ENCODE measurements around the gene LBP. TPM values are rescaled to one million over a fixed set of nuclear protein-coding genes. Genes with fewer than 3 reads are reported as not detected.
"Not testable (repeated sequence)": the region's sequence is repeated elsewhere in the genome, so short reads cannot be mapped to it uniquely, and the experiment has no call there.

Gene LBP
- total RNA-seq, 6 experiments from 2014 or later, result 380 to 2,142 (median 1,251) TPM

- no peak for TF ChIP-seq POLR2A (IDR thresholded peaks at IDR 0.05)
- peak; percentile 43 to 67 (median 61) for TF ChIP-seq CTCF (IDR thresholded peaks at IDR 0.05)
- no peak overlapping the region for H3K4me3 ChIP-seq
- 45% methylated on average over 4 of the region's 7 CpGs for WGBS (ENCODE audit: insufficient coverage, low coverage, low lambda C conversion rate, missing lambda C conversion rate)
- peaks cover 0 to 38% (median 17%) of the 10 kb centered on the region in 4 donors for H3K4me1 ChIP-seq
- peak in 2 of 3 donors; percentile 33 to 69 for DNase-seq
- intact Hi-C loops (cut with DNase I), result loop anchor here (10.0 kb wide), 1 partner anchor 76 kb away; no protein-coding TSS in a partner anchor
- peak; percentile 46 to 62 (median 58) for ATAC-seq
- no peaks in the 10 kb centered on the region for H3K27me3 ChIP-seq
- no peaks in the 10 kb centered on the region for H3K9me3 ChIP-seq
- no peaks in the 10 kb centered on the region for H3K36me3 ChIP-seq
- peak overlapping the region in 1 of 3 donors; percentile 8 for H3K27ac ChIP-seq
Measured at GRCh38 chr20:38338849-38339520, 7.3 kb upstream of the LBP start.

- intact Hi-C loops (cut with DNase I), result loop anchor here (10.0 kb wide), 1 partner anchor 75 kb away; no protein-coding TSS in a partner anchor
- WGBS (ENCODE audit: insufficient coverage, low coverage, low lambda C conversion rate, missing lambda C conversion rate), result 92% methylated on average over 8 of the region's 8 CpGs
- not testable (repeated sequence) for H3K4me3 ChIP-seq, H3K27ac ChIP-seq, H3K9me3 ChIP-seq, DNase-seq, ATAC-seq, H3K36me3 ChIP-seq, H3K27me3 ChIP-seq
- peaks cover 0 to 44% (median 20%) of the 10 kb centered on the region in 4 donors for H3K4me1 ChIP-seq
Measured at GRCh38 chr20:38339521-38339896, 6.8 kb upstream of the LBP start.

- Histone ChIP-seq H3K36me3 (no peaks in the 10 kb centered on the region), H3K27ac (no peak overlapping the region), H3K9me3 (no peaks in the 10 kb centered on the region), H3K4me3 (no peak overlapping the region), H3K4me1 (peaks cover 0 to 48% (median 22%) of the 10 kb centered on the region in 4 donors), H3K27me3 (no peaks in the 10 kb centered on the region)
- WGBS (ENCODE audit: insufficient coverage, low coverage, low lambda C conversion rate, missing lambda C conversion rate), result 55% methylated on average over 3 of the region's 3 CpGs
- no peak for ATAC-seq
- no peak for DNase-seq
- TF ChIP-seq CTCF (IDR thresholded peaks at IDR 0.05), result no peak
- TF ChIP-seq POLR2A (IDR thresholded peaks at IDR 0.05), result no peak
- intact Hi-C loops (cut with DNase I), result loop anchor here (10.0 kb wide), 1 partner anchor 75 kb away; no protein-coding TSS in a partner anchor
Measured at GRCh38 chr20:38339997-38340396, 6.3 kb upstream of the LBP start.

GRCh38 chr20:38340693-38341092 is 5.6 kb upstream of the LBP start:
- TF ChIP-seq POLR2A (IDR thresholded peaks at IDR 0.05), result no peak
- no peaks in the 10 kb centered on the region for H3K9me3 ChIP-seq
- no peak overlapping the region for H3K27ac ChIP-seq

GRCh38 chr20:38342216-38342615 is 4.1 kb upstream of the LBP start:
- no peak overlapping the region for H3K4me3 ChIP-seq
- H3K27me3 ChIP-seq, result no peaks in the 10 kb centered on the region
- TF ChIP-seq POLR2A (IDR thresholded peaks at IDR 0.05) (no peak), CTCF (IDR thresholded peaks at IDR 0.05) (no peak)
- no peaks in the 10 kb centered on the region for H3K36me3 ChIP-seq
- peaks cover 0 to 54% (median 26%) of the 10 kb centered on the region in 4 donors for H3K4me1 ChIP-seq
- no peaks in the 10 kb centered on the region for H3K9me3 ChIP-seq
- no peak for DNase-seq
- 56% methylated on average over 5 of the region's 7 CpGs for WGBS (ENCODE audit: insufficient coverage, low coverage, low lambda C conversion rate, missing lambda C conversion rate)
- intact Hi-C loops (cut with DNase I), result no loop called here
- no peak for ATAC-seq
- H3K27ac ChIP-seq, result peak overlapping the region in 2 of 3 donors; percentile 92 to 96

More at GRCh38 chr20:38340693-38341092, 5.6 kb upstream of the LBP start:
- Histone ChIP-seq H3K36me3 (no peaks in the 10 kb centered on the region), H3K4me3 (no peak overlapping the region), H3K27me3 (no peaks in the 10 kb centered on the region), H3K4me1 (peaks cover 0 to 54% (median 26%) of the 10 kb centered on the region in 4 donors)
- 92% methylated on average over 6 of the region's 6 CpGs for whole genome bisulfite sequencing (ENCODE audit: insufficient coverage, low coverage, low lambda C conversion rate, missing lambda C conversion rate)
- DNase-seq (no peak), ATAC-seq (no peak)
- intact Hi-C loops (cut with DNase I), result no loop called here
